8988T (cell line): ENCODE measurements around the gene DIAPH2.
"Not testable (repeated sequence)": the region's sequence is repeated elsewhere in the genome, so short reads cannot be mapped to it uniquely, and the experiment has no call there.

Source experiments
- DNase-seq: peaks from one replicate; pipeline ENCODE4 v3.0.0; 2011

Gene DIAPH2

DNA sequence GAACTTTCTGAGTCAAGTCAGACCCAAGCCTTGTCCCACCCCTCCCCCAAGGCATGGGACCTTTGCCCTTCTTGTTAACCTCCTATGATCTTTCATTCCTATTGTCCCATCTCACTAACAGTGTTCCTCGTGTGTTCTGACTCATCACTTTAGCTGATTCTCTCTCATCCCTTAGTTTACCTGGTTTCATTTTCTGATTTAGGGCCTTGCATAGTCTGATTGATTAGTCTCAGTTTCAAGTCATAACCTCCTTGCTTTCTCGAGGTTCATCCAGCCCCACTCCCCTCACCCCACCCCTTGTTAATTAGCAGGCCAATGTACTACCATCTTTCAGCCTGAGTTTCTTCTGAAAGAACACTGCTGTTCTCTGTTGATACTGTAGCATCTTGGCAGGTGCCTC lies 716.5 kb downstream of the DIAPH2 start:
- no peak for DNase-seq

DNA sequence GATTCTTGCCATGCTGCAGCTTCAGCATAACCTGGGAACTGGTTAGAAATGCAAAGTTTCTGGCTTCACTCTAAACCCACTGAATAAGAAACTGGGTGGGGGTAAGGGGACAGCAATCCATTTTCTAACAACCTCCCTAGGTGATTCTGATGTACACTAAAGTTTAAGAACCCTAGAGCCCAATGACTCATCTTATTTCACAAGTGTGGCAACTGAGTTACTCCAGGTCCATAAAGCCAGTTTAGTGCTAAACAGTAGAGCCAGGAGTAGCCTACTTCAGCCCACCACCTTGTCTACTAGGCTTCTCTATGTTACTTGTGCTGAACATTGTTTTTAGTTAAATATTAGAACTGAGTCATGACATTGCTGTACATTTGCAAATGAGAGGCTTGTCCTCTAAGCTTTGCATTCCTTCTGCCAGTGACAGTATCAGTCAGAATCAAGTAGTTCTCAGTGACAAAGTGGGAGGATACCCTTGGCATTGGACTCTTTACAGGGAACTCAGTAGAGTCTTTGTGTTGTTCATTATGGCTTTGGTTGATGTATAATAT lies 717.0 kb downstream of the DIAPH2 start:
- DNase-seq: no peak

- DNase-seq: no peak
Observed at GRCh38 chrX:97402333-97402732, 717.7 kb downstream of the DIAPH2 start.

GRCh38 chrX:97402903-97403302 lies 718.3 kb downstream of the DIAPH2 start:
- no peak for DNase-seq

DNA sequence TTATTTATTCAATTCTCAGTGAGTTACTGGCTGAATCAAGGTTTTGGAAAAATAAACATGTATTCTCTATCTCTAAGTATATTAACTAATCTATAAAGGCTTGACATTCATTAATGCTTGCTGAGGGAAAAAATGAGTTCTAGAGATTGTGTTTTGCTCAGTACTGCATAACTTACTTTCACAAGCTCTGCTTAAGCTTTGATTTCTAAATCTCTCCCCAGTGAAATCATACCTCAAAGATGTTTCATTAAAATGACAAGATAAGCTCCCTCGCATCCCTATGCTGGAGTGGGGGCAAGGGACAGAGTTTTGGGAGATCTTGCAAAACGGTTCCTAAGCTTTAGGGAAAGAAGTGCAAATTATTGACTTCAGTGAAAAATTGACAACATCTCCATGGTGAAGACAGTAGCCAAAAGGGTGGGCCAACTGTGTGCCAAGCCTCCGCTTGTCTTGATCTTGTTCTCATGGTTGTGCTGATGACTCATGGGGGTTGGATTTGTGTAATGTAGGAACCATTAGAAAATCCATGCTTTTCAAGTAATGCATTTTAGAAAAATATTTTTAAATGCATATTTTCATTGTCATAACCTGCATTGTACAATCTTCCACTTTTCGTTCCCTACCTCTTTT lies 720.5 kb downstream of the DIAPH2 start:
- no peak for DNase-seq

DNA sequence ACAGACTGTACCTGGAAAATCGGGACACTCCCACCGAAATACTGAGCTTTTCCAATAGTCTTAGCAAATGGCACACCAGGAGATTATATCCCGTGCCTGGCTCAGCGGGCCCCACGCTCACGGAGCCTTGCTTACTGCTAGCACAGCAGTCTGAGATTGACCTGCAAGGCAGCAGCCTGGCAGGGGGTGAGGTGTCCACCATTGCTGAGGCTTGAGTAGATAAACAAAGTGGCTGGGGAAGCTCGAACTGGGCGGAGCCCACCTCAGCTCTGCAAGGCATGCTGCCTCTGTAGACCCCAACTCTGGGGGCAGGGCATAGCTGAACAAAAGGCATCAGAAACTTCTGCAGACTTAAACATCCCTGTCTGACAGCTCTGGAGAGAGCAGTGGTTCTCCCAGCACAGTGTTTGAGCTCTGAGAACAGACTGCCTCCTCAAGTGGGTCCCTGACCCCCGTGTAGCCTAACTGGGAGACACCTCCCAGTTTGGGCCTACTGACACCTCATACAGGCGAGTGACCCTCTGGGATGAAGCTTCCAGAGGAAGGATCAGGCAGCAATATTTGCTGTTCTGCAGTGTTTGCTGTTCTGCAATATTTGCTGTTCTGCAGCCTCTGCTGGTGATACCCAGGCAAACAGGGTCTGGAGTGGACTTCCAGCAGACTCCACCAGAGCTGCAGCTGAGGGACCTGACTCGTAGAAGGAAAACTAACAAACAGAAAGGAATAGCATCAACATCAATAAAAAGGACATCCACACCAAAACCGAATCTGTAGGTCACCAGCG lies 725.2 kb downstream of the DIAPH2 start:
- not testable (repeated sequence) for DNase-seq

DNA sequence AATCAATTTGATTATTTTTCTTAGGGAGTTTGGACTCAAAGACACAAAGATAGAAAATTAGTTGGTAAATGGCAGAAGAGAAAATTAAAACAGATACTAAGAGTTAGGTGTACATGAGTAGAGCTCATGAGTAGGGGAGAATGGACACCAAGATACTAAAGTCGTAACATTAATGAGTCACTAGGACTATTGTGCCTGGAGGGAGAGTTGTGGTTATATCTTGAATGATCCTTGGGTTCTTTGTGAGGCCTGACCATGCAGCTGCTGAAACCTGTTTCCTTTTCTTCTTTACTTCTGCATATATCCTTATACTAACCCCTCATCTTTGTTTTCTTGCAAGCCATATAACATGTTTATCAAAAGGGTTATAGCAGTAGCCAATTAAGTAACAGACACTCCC lies 731.8 kb downstream of the DIAPH2 start:
- DNase-seq: no peak

- DNase-seq: no peak
Observed at GRCh38 chrX:97429101-97429500, 744.5 kb downstream of the DIAPH2 start.

GRCh38 chrX:97431281-97431680 lies 746.6 kb downstream of the DIAPH2 start:
- no peak for DNase-seq

DNA sequence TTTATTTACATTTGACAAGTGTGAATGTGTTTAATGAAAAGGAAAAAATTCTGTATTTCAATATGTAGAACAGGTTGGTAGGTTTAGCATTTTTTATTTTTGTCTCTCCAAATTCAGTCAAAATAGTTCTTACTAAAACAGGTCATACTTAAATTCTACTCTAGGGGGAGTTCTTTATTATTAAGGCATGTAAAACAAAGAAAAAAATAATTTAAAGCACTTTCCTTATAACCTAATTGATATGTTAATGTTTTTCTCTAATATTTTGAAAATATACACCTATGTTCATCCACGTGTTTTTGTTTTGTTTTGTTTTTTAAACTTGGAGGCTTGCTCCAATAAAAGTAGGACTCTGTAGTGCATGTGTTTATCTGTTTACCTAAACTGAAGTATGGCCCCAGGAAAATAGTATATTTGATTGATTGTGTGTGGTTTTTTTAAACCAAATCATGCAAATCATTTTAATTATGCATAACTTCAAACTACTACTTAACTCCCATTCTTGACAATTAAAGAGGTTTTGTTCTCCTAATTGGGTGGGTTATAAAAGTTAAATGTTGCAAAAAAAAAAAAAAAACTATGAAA lies 761.7 kb downstream of the DIAPH2 start:
- DNase-seq: no peak

- DNase-seq: no peak
Observed at GRCh38 chrX:97447306-97447705, 762.7 kb downstream of the DIAPH2 start.

DNA sequence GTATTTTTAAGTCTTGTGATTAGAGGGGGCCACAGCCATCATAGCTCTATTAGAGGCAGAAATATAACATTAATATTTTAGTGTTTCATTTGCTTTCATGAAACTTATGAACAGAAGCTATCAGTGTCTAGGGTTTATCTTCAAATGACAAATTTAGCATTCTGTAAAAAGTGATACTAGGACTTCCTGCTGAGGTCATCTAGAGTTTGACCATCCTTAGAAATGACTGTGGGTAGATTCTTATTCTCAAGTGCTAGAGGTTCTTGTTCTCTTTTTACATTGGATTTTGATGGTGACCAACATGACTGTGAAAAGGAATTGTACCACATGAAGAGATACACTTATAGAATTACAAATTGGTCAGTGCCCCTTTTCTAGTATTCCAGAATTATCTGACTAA lies 767.6 kb downstream of the DIAPH2 start:
- no peak for DNase-seq

- DNase-seq: no peak
Observed at GRCh38 chrX:97461763-97462162, 777.1 kb downstream of the DIAPH2 start.

DNA sequence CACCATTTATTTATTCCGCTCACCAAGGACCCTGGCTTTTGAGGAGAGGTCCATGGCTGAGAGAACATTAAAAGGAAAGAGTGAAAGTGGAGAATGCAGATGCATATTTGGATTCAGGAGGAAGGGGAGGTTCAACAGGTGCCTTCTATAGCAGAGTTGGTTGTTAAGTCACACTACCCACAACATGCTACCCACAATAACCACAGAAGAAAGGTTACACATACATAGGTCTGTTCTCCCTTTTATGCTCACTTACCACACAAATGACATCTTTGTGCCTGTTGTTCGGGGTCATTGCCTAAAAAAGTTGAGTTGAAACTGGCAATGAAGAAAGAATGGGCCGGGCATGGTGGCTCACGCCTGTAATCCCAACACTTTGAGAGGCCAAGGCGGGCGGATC lies 786.4 kb downstream of the DIAPH2 start:
- no peak for DNase-seq

DNA sequence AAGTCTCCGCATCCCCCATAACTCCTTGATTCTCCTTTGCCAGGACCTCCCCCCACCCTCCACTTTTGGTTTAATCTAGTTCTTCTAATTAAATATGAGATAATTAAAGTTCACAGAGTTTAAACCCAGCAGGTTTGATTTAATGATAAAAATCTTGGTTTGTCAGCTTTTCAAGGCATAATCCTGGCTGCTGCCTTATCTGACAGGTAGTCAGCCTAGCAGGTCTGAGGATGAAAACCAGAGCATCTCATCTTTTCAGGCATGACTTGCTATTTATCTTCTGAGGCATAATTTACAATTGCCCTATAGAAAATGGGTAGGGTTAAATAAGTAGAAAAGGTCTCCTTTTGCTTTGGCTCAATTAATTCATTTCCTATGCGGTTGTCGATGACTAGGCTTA lies 790.3 kb downstream of the DIAPH2 start:
- no peak for DNase-seq

GRCh38 chrX:97479106-97479890 lies 794.7 kb downstream of the DIAPH2 start:
- DNase-seq: no peak

DNA sequence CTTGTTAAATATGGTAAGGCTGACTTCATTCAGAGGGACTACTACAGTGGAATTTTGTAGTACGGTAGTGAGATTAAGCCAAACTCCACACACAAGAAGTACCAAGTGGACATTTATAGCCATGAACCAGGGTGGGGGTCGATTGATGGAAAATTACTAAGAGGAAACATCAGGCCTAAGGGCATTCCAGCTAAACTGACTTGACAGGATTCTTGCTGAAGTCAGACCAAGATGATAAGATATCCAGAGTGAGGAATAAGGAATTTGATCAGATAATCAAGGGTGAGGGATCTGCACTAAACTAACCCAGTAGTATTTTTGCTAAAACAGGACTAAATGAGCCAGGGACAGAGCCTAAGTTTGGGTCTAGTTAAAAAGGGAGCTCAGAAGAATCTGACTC lies 796.6 kb downstream of the DIAPH2 start:
- DNase-seq: no peak

DNA sequence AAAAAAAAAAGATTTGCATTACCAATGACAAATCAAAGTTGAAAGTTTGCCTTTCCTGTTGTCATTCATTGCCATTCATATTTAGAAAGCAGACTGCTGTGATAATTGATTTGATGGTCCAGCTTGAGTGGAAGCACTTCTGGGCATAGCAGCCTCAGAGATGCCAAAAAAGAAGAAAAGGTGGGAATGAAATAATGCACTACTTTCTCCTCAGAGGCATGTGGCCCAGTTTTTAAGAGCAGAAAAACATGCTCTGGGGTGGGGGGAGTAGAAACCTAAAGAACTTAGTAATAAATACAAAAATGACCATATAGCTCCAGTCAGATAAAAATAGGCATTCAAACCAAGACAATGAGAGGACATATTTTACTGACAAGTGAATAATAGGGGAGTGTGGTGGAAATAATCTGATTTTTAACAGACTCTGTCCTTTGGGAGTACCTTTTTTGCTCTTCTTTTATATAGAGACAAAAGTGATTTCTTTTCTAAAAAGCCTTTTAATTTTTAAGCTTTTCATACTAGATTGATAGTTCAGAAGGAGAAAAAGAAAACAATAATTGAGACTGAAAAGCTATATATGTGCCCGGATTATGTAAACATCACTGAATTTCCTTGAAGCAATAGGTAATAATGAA lies 798.1 kb downstream of the DIAPH2 start:
- DNase-seq: no peak

GRCh38 chrX:97490656-97491055 lies 806.0 kb downstream of the DIAPH2 start:
- DNase-seq: no peak

DNA sequence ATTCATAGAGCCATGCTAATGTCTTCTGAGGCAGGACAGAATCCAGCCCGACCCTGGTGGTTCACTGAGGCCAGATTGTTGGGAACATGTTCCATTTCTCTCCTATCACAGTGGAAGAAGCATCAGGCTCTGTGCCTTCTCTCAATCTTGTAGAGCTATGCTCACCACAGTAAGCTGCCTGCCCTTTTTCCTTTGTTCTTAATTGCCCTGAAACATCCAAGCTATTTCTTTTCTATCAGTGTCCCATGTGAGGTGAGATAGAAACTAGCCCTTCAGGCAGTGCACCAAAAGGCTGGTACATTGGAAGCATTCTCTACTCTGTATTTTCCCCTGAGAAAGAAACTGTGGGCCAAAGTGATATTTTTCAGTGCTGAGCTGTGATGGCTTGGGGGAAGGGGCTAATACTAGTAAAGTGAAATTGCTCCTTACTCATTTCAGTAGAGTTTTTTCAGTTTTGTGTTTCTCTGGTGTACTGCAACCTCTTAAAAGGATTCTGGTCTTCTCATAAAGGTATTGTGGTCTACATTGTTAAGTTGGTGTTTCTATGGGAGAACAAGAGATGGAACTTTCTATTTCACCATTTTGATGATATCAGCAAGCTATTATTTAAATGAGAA lies 810.2 kb downstream of the DIAPH2 start:
- DNase-seq: no peak

GRCh38 chrX:97498093-97498492 lies 813.5 kb downstream of the DIAPH2 start:
- DNase-seq: no peak

GRCh38 chrX:97504431-97504830 lies 819.8 kb downstream of the DIAPH2 start:
- DNase-seq: no peak
